Liver (tissue), 3 donors: ENCODE data around the gene UNC5A.

Experiments
- RAD21 ChIP-seq, 2 donors: IDR thresholded peaks; 2 replicates each; pipeline ENCODE4 v1.6.1; 2016; ENCODE audit warnings: antibody characterized with exemption in 2 of 2, mild to moderate bottlenecking in 2 of 2
- TF ChIP-seq, protein P1 (sequence below): IDR thresholded peaks from 2 replicates; pipeline ENCODE4 v1.6.1; 2016; ENCODE audit warnings: antibody characterized with exemption
- TF ChIP-seq, protein P2 (sequence below): fragments of 150-350 bp; IDR thresholded peaks from 2 replicates; pipeline ENCODE4 v1.5.1; 2017; ENCODE audit warnings: improper control_type of control experiment, low read depth, low read length; ENCODE audit not compliant: missing input control
- donor health status: healthy.
- donor health status: healthy.

GRCh38 chr5:176831425-176831824 lies 21.1 kb downstream of the UNC5A start:
- TF ChIP-seq, protein P1, sequence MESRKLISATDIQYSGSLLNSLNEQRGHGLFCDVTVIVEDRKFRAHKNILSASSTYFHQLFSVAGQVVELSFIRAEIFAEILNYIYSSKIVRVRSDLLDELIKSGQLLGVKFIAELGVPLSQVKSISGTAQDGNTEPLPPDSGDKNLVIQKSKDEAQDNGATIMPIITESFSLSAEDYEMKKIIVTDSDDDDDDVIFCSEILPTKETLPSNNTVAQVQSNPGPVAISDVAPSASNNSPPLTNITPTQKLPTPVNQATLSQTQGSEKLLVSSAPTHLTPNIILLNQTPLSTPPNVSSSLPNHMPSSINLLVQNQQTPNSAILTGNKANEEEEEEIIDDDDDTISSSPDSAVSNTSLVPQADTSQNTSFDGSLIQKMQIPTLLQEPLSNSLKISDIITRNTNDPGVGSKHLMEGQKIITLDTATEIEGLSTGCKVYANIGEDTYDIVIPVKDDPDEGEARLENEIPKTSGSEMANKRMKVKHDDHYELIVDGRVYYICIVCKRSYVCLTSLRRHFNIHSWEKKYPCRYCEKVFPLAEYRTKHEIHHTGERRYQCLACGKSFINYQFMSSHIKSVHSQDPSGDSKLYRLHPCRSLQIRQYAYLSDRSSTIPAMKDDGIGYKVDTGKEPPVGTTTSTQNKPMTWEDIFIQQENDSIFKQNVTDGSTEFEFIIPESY: no peak
- TF ChIP-seq, protein P2, sequence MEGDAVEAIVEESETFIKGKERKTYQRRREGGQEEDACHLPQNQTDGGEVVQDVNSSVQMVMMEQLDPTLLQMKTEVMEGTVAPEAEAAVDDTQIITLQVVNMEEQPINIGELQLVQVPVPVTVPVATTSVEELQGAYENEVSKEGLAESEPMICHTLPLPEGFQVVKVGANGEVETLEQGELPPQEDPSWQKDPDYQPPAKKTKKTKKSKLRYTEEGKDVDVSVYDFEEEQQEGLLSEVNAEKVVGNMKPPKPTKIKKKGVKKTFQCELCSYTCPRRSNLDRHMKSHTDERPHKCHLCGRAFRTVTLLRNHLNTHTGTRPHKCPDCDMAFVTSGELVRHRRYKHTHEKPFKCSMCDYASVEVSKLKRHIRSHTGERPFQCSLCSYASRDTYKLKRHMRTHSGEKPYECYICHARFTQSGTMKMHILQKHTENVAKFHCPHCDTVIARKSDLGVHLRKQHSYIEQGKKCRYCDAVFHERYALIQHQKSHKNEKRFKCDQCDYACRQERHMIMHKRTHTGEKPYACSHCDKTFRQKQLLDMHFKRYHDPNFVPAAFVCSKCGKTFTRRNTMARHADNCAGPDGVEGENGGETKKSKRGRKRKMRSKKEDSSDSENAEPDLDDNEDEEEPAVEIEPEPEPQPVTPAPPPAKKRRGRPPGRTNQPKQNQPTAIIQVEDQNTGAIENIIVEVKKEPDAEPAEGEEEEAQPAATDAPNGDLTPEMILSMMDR: no peak
- TF ChIP-seq RAD21 (IDR thresholded peaks at IDR 0.05): no peak
